ENCODE measurements around the gene ZNF324B.
A peak's percentile ranks its signal among the peaks of the same experiment; 100 is the strongest.
"Not testable (repeated sequence)": the region's sequence is repeated elsewhere in the genome, so short reads cannot be mapped to it uniquely, and the experiment has no call there.

The ZNF324B gene

DNA sequence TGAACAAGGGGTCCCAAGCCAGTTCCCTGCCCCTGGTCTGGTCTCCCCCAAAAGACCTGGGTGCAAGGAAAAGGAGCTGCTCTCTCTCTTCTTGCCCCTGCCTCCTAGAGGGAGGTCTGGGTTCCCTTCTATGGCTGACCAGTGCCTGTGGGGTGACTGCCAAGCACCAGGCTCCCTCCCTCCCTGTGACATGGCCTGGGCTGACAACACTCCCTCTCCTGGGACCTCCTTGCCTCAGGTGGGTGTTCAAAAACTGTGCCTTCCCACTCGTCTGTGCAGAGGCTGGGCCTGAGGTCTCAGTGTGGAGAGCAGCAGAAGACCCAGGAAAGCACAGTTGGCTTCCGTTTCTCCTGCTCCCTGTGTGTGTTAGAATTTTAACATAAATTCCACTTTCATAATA, 29.4 kb downstream of the ZNF324B start:
- no peak for DNase-seq

DNA sequence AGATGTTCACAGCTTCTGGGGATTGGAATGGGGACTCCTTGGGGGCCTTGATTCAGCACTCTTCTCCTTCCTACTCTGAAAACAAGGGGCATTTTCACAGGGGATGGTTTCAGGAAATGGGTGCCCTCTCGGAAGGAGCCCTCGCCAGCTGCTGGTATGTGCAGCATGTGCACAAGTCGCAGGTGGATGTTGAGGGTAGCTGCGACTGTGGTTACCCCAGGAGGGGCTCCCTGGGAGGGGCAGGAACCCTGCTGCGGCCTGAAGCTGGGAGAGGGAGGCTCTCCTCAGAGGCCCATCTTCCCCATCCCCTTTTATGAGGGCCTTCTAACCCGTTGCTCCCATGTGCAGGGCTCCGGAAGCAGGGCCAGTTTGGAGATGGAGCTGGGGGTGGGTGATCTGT, 30.9 kb downstream of the ZNF324B start:
- DNase-seq = no peak

DNA sequence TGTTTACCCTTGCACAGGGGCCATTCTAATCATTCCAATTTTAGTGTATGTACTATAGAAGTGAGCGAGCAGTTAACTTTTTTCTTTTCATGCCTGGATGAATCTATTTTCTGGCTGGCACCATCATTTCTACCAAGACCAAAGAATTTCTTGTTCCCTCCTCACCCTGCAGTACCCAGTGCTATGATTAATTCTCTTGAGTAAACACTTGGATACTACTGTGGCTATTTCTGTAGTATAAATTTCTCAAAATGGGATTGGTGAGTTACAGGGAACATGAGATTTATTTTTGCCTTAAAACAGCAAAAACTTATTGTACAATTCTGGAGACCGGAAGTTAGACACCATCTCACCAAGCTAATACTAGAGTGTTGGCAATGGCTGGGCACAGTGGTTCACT, 32.4 kb downstream of the ZNF324B start:
- no peak for DNase-seq

DNA sequence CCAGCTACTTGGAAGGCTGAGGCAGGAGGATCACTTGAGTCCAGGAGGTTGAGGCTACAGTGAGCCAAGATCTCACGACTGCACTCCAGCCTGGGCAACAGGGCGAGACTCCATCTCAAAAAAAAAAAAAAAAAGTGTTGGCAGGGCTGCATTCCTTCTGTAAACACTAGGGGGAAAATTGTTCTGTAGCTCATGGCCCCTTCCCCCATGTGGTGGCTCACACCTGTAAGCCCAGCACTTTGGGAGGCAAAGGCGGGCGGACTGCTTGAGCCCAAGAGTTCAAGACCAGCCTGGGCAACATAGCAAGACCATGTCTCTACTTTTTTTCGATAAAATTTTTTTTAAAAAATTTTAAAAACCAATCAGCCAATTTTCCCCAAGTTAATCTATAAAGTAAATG, 32.9 kb downstream of the ZNF324B start:
- not testable (repeated sequence) for DNase-seq

DNA sequence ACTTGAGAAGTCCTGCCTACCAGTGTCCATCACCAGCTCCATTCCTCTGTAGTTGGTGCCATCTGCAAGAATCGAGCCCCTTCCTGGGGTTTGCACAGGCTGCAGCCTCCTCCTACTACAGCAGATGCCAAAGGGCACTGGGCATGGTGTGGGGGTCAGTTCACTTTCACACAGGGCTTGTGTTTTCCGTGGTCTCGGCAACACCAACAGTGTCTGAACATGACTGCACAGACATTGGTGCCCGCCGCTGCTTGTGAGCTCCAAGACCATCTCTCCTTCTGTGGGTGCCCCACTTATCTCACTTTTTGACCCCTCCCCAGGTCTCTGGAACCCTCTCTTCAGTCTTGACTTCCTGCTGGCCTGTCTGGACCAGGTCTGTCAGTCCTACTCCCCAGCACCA, 40.0 kb downstream of the ZNF324B start:
- no peak for DNase-seq

DNA sequence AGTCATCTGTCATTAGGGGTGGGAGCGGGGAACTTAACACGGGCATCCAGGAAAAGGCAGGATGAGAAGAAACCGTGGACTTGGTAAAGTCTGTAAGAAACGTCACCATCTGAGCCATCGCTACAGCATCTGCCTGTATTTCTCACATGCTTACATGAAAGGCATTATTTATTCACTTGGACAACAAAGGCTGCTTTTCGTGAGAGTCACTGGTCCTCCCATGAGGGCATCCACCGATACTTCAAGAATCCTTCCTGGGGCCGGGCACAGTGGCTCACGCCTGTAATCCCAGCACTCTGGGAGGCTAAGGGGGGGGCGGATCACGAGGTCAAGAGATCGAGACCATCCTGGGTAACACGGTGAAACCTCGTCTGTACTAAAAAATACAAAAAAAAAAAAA, 40.8 kb downstream of the ZNF324B start:
- DNase-seq = no peak

DNA sequence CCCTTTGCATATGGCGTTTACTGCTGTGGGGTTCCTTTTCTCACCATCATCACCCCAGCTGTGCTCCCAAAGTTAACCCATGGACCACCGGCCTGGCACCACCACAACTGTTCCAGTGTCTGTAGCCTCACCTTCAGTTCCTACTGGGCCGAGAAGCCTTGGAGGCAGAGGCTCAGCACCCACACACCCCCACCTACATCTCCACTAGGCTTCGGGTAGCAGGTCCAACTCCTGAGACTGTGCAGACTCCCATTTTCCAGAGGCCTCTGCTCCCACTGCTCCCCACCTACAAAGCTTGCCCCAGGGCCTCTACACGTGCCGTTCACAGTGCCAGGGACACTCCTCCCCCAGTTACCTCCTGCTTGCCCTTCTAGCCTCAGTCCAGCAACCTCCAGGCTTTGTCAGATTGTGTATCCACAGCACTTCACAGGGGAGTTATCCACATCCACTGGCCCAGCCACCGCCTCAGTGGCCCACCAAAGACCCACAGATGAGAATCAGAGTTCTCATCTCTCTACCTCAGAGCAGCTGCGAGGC, 46.3 kb downstream of the ZNF324B start:
- DNase-seq = no peak

DNA sequence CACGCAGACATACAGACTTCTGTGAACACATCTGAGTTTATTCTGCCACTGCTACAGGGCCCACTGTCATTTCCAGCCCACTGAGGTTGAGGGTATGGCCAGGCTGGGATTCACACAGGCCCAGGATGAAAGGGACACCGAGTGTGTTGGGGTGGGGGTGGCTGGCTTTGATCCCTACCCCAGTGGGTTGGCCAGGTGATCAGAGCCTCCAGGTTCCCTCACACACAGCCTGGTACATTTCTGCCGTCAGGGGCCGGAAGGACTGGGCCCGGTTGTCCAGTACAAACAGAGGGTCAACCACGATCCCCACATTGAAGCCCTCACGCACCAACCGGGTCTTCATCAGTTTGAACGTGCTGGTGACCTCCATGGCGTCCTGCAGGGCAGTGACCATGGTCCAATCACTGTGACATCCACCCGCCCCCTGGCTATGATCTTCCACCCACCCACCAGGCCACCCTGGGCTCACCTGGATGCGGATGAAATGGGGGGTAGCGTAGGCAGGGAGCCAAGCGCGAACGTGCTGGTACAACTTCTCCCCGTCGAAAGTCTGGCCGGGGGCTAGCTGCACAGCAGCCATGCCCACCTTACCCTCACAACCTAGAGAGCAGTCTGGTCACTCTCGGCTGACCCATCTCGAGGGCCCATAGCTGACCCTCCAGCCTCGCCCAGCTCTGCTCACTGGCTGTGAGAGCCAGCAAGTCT, 47.0 kb downstream of the ZNF324B start:
- DNase-seq = no peak

DNA sequence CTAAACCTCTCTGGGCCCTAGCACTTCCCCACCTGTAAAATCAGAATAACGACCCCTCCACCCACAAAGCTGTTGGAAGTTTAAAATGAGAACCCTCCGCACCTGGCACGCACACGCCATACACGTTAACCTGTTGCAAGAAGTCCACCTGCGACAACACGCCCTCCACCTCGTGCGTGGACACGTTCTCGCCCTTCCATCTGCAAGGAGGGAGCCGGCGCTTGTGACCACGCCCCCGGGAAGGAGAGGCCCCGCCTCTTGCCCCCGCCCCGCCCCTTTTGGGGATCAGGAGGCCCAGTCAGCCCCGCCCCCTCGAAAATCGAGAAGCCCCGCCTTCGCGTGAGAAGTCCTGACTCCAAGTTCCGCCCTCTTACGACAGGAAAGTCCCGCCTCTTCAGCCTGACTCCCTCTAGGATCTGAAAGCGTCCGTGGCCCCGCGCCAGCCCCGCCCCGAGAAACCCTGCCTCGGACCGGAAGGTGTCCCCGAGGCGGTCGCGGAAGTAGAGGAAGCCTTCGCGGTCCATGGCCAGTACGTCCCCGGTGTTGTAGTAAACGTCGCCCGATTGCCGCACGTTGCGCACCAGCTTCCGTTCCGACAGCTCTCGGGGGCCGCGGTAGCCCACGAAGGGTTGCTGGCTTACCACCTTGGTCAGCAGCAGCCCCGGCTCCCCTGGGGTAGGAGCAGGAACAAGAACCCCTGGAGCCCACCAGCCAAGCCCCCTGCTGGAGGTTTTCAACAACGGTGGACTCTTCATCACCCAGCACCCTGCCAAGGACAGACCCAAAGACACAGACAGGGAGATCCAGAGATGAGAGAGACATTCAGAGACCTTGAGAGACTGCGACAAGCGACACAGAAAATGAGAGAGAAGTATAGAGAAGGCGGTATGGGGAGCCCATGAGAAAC, 47.9 kb downstream of the ZNF324B start:
- peak; percentile 100 for DNase-seq

DNA sequence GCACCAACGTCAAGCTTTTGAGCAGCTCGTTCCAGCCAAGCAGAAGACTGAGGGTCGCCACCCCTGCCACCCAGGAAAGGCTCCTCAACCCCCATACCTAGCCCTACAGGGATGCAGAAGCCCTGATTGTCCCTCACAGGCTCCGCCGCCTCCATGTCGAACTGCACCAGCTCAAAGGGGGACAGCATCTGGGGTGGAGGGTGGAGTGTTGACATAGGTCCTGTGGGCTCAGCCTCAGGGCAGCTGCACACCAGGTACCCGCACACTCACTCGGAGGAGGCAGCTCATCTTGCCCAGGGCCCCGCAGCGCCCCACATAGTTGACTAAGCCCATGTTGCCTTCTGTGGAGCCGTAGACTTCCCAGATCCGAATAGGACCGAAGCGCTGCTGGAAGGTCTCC, 48.8 kb downstream of the ZNF324B start:
- no peak for DNase-seq

Data from inflammatory macrophage treated with lipopolysaccharide for 4 hours (primary cell).